ENCODE measurements around the gene MAD1L1.

The MAD1L1 gene

GRCh38 chr7:2010551-2011265, 222.0 kb downstream of the MAD1L1 start:
- H3K27ac ChIP-seq: no peak overlapping the region
- H3K27me3 ChIP-seq: no peaks in the 10 kb centered on the region
- no peaks in the 10 kb centered on the region for H3K9me3 ChIP-seq
- no peak overlapping the region for H3K4me3 ChIP-seq (ENCODE audit: low read depth in 1 of 2, low read length in 1 of 2)
- H3K36me3 ChIP-seq: peaks cover 10% of the 10 kb centered on the region
- no peaks in the 10 kb centered on the region for H3K4me1 ChIP-seq (ENCODE audit: control insufficient read depth in 1 of 2, insufficient read depth in 1 of 2, low read depth in 1 of 2, low read length in 1 of 2)
- TF ChIP-seq, protein P1, sequence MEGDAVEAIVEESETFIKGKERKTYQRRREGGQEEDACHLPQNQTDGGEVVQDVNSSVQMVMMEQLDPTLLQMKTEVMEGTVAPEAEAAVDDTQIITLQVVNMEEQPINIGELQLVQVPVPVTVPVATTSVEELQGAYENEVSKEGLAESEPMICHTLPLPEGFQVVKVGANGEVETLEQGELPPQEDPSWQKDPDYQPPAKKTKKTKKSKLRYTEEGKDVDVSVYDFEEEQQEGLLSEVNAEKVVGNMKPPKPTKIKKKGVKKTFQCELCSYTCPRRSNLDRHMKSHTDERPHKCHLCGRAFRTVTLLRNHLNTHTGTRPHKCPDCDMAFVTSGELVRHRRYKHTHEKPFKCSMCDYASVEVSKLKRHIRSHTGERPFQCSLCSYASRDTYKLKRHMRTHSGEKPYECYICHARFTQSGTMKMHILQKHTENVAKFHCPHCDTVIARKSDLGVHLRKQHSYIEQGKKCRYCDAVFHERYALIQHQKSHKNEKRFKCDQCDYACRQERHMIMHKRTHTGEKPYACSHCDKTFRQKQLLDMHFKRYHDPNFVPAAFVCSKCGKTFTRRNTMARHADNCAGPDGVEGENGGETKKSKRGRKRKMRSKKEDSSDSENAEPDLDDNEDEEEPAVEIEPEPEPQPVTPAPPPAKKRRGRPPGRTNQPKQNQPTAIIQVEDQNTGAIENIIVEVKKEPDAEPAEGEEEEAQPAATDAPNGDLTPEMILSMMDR (IDR thresholded peaks at IDR 0.05): no peak

DNA sequence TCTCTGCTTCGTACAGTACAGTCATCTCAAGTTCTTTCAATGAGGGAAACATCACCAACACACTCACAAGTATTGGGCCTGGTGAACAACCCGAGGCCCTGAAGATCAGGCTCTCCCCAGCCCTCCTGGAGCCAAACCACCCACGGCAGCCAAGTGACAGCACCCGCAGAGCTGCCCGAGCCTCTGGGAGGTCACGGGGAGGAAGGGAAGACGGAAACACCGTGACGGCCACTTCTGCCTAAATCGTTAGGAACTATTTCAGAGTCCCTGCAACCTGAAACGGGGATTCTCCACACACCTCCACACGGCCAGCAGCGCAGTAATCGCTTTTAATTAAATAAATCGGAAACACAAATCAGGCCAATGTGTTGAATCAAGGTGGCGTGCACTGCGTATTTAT, 222.6 kb downstream of the MAD1L1 start:
- TF ChIP-seq, protein P1 (IDR thresholded peaks at IDR 0.05): no peak
- H3K27ac ChIP-seq: no peak overlapping the region
- H3K27me3 ChIP-seq: no peaks in the 10 kb centered on the region
- no peaks in the 10 kb centered on the region for H3K9me3 ChIP-seq
- peaks cover 10% of the 10 kb centered on the region for H3K36me3 ChIP-seq
- no peaks in the 10 kb centered on the region for H3K4me1 ChIP-seq (ENCODE audit: control insufficient read depth in 1 of 2, insufficient read depth in 1 of 2, low read depth in 1 of 2, low read length in 1 of 2)
- H3K4me3 ChIP-seq (ENCODE audit: low read depth in 1 of 2, low read length in 1 of 2): no peak overlapping the region

DNA sequence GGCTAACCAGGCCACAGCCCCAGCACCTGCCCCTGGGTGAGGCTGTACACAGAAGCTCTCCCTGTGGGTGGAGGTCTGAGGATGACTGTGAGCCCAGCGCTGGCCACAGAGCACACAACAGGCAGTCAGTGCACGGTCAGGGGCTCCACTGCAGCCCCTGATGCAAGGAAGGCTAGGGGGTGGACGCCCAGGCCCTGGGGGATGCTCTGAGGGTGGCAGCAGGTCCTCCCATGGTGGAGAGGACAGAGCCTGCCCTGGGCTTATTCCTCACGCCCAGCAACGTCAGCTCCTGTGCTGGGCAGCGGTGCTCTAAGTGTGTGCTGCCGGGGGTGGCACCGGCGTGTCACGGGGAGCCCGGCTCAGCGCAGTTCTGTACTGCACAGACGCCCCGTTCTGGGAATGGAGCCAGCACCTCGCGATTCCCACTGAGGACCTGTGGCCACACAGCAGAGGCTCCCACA, 223.2 kb downstream of the MAD1L1 start:
- peaks cover 10% of the 10 kb centered on the region for H3K36me3 ChIP-seq
- H3K9me3 ChIP-seq: no peaks in the 10 kb centered on the region
- H3K4me3 ChIP-seq (ENCODE audit: low read depth in 1 of 2, low read length in 1 of 2): no peak overlapping the region
- H3K4me1 ChIP-seq (ENCODE audit: control insufficient read depth in 1 of 2, insufficient read depth in 1 of 2, low read depth in 1 of 2, low read length in 1 of 2): no peaks in the 10 kb centered on the region
- H3K27me3 ChIP-seq: no peaks in the 10 kb centered on the region
- no peak overlapping the region for H3K27ac ChIP-seq
- TF ChIP-seq, protein P1 (IDR thresholded peaks at IDR 0.05): no peak

- no peaks in the 10 kb centered on the region for H3K27me3 ChIP-seq
- no peak overlapping the region for H3K4me3 ChIP-seq (ENCODE audit: low read depth in 1 of 2, low read length in 1 of 2)
- peaks cover 14% of the 10 kb centered on the region for H3K36me3 ChIP-seq
- no peaks in the 10 kb centered on the region for H3K4me1 ChIP-seq (ENCODE audit: control insufficient read depth in 1 of 2, insufficient read depth in 1 of 2, low read depth in 1 of 2, low read length in 1 of 2)
- no peak overlapping the region for H3K27ac ChIP-seq
- TF ChIP-seq, protein P1 (IDR thresholded peaks at IDR 0.05): no peak
- no peaks in the 10 kb centered on the region for H3K9me3 ChIP-seq
Measured at GRCh38 chr7:2008936-2009540, 223.7 kb downstream of the MAD1L1 start.

DNA sequence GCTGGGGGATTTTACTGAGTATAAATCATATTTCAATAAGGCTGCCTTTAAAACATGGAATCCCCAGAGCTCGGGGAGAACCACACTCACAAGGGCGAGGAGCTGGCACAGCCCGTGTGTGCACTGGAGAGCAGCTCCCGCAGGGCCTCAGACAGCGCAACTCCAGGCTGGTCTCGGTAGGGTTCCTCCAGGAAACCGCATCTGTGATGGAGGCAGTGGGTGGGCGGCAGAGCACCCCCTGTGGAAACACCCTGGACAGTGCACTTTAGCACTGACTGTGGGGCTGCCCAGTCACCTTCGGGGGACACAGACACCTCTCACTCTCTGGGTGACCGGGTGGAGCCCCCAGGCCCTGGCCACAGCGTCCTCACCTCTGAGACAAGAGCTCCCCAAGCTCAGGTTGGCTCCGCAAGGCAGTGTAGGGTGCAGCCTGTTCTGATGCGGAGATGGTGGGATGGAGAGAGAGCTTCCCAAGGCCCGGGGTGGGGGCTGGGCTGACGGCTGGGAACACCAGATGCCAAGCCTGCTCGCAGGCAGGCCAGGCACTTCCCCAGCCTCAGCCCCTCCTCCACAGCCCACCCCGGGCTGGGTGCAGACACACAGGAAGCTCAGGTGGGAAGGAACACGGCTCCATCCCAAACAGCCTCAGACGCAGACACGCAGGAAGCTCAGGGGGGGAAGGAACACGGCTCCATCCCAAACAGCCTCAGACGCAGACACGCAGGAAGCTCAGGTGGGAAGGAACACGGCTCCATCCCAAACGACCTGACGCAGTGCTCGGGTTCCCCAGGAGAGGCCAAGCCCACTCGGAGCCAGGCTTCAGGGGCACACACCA, 224.4 kb downstream of the MAD1L1 start:
- Histone ChIP-seq H3K4me3 (ENCODE audit: low read depth in 1 of 2, low read length in 1 of 2) (no peak overlapping the region), H3K27ac (no peak overlapping the region), H3K4me1 (ENCODE audit: control insufficient read depth in 1 of 2, insufficient read depth in 1 of 2, low read depth in 1 of 2, low read length in 1 of 2) (no peaks in the 10 kb centered on the region), H3K36me3 (peaks cover 15% of the 10 kb centered on the region), H3K9me3 (no peaks in the 10 kb centered on the region), H3K27me3 (no peaks in the 10 kb centered on the region)
- TF ChIP-seq, protein P1 (IDR thresholded peaks at IDR 0.05): no peak
